ENCODE data around the gene UGT1A3.
A peak's percentile ranks its signal among the peaks of the same experiment; 100 is the strongest.

GRCh38 chr2:233807215-233807865 is 78.5 kb downstream of the UGT1A3 start:
- peak; percentile 5; the same call in 1 of the 2 replicates for TF ChIP-seq CTCF (IDR thresholded peaks at IDR 0.05; ENCODE audit: low read length)
- no peak for TF ChIP-seq EZH2 (IDR thresholded peaks at IDR 0.05; ENCODE audit: borderline replicate concordance, low read length)
